ENCODE measurements around the gene ADCY9.

DNA sequence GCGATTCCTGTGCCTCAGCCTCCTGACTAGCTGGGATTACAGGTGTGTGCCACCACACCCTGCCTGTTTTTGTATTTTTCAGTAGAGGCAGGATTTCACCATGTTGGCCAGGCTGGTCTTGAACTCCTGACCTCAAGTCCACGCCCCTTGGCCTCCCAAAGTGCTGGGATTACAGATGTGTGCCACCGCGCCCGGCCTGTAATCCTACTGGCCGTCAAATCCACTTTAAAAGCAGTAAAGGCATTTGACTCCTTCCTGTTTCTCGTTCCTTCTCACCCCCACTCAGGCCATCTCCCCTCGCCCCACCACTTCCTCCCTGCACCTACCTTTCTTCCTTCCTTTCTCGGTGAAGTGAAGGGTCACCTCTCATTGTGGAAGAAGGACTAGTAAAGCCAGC, 166.3 kb downstream of the ADCY9 start:
- TF ChIP-seq POLR2A (IDR thresholded peaks at IDR 0.05; ENCODE audit: low read depth, low read length) (no peak), POLR2AphosphoS5 (IDR thresholded peaks at IDR 0.05; ENCODE audit: low read depth, low read length) (no peak)

All from GM12891 (cell line).